GM19324 (cell line): ENCODE results near the gene BARHL1.

ENCODE experiments used
- ATAC-seq: cut with Tn5 transposase; IDR thresholded peaks from one replicate; pipeline ENCODE4 v1.9.1; 2021; ENCODE audit warnings: mild to moderate bottlenecking, moderate library complexity; ENCODE audit not compliant: unreplicated experiment, low FRiP score

BARHL1 gene

DNA sequence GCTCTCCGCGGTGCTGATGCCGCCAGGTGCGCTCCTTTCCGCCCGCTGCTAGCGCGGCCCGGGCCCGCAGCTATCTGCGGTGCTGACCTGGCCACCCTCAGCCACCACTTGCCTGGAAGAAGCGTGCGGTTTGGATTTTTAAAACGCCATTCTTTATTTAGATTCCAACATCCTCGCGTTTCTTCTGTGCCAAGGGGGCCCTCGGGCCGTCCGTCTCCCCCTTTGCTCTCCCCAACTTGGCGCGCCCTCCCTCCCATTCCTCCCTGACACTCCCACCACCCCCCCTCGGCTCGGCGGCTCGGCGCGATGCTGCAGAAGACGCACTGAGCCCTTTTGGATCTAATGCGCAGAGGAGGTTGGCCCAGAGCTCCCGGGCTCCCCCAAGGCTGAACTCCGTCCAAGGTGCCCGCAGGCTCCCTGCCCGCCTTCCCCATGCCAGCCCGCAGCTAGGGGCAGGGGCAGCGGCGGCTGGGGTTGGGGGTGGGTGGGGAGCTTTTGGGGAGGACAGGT is at the start of gene BARHL1:
Gene BARHL1 (plus strand): TSS at position 331 of the 510 bp plus-strand sequence. CDS start 192 bp downstream, outside the sequence.
- ATAC-seq, result no peak

DNA sequence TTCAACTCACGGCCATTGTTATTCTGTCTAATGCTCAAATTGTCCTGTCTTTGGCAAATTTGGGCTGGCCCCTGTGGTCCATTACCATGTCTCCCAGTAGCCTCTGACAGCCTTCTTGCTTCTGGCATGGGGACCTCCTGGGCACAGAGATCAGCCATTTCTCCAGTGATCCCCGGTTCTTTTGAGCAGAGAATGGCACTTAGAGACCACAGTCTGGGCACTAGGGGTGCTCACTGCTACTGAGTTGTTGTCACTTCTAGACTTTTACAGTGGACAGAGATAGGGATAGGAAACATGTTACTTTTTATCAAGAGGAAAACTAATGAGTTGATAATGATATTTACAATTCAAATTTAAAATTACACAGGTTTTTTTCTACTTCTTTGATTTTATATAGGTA is 47.6 kb upstream of the BARHL1 start:
- no peak for ATAC-seq

DNA sequence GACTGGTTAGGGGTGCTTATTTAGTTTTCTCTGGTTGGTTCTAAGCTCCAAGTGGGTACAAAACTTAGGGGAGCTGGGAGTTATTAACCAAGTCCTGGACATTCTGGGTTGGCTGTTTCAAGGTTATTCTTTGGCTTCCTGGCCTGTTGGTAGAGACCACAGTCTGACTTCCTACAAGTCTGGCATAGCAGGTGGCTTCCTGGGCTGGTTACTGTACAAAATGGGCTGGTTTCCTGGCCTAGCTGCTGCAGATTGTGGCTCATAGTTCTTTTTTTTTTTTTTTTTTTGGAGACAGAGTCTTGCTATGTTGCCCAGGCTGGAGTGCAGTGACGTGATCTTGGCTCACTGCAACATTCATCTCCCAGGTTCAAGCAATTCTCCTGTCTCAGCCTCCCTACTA is 46.3 kb upstream of the BARHL1 start:
- no peak for ATAC-seq

DNA sequence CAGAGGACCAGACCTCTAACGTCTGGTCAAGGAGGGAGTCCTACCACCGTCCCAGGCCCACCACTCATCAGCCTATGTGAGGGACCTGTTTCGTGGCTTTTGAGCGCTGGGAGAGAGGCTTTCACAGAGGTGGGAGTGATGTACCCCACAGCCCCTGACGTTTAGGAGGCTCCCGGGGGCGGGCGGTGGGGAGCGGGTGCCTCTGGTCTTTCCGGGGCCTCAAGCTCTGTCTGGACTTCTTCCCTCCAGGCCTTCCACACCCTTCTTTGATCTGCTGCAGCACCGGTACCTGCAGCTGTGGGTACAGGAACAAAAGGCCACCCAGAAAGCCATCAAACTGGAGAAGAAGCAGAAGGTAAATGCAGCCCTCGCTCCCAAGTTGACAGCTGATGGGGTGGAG is 45.1 kb upstream of the BARHL1 start:
- no peak for ATAC-seq

DNA sequence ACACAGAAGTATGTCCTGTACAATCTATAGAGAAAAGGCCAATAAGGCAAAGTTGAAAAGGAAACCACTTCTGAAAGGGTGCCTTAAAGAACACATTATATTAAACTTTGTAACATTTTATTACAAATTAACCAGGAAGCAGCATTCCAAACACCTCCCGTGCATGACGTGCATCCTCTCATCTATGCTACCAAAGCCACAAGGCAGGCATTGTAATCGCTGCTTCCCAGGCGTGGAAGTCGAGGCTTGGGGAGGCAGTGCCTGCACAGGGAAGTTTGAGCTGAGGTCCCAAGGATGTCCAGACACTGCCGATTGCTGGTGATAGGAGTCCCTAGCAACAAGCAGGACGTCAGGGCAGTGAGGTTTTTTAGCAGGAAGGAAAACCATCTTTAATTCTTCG is 44.3 kb upstream of the BARHL1 start:
- no peak for ATAC-seq

DNA sequence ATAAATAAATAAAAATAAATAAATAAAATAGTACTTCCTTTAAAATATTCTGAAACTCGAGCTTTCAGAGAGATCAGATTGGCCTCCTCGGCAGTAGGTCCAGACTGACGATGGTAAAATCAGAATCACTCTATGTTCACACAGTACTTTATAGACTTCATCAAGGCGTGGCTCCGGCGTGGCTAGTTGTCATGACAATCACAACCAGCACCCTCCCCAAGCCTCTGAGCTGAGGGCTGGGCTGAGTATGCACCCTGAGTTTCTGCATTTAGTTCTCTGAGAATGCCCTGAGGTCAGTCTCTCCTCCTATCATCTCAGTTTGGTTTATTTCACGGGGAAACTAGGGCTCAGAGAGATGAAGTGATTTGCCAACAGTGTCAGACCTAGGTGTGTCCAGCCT is 43.3 kb upstream of the BARHL1 start:
- no peak for ATAC-seq

DNA sequence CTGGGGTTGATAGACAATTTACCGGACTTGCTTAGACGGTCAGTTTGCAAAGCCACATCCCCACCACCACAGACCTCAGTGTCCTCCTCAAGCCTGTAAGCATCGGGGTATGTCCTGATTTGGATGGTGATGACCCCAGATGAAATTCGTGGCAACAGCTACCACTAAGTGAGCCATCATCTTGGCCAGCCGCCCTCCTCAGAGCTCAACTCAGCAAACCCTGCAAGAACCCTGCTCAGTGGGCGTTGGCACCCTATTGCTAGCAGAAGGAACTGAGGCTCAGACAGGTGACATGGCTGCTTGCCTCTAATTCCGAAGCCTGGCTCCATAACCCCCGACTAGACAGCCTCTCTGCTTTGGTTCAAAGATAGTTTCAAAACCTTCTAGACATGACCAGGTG is 41.4 kb upstream of the BARHL1 start:
- no peak for ATAC-seq

DNA sequence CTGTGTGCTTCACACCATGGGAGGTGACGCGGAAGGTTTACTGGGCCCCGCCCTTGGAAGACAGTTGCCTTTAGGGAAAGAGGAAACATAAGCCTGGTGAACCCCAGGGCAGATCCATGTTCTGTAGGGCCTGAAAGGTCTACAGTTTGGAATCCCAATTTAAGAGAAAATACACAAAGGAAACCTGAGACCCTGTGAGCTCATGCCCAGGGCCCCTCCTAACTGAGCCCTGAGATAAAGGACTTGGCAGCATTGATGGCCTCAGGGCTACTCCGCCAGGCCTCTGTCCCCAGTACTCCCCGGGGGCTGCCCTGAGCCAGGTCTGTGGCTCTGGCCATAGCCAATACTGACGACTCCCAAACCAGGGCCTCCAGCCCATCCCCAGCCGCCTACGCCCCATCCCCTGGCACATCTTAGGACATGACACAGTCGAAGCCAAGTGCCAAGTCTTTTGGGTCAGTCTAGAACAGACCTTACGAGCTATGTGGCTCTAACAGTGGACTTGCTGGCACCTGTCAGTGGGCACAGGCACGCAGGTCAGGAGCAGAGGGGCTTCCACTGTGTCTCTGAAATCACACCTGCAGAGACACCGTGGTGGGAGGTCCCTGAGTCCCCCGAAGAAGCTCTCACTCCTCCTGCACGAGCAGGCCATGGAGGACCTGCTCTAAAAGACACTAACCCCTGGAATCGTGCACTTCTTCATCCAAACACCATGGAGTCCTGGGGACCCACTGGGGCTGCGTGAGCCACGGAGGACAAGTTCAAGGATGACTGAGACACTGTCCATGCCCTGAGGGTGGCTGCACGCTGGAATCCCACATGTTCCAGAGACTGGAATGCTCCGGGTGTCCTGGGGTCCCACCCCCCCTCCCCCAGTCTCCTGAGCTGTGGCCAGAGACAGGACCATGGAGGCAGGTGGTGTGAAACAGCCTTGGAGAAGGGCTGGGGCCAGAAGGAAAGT is 40.3 kb upstream of the BARHL1 start:
- ATAC-seq, result no peak

DNA sequence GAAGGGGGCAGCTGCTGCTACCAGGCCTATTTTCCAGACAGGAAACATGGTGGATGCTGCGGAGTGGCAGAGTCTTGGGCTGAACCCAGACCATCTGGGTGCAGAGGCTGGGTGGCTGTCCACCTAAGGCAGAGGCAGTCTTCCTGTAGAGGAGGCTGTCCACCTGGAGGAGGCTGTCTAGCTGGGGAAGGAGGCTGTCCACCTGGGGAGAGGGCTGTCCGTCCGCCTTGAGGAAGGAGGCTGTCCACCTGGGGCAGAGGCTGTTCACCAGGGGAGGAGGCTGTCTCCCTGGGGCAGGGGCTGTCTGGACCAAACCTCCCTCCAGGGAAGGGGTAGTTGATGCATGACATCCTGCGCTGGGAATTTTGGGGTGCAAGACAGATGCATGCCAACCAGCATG is 39.2 kb upstream of the BARHL1 start:
- ATAC-seq, result no peak

DNA sequence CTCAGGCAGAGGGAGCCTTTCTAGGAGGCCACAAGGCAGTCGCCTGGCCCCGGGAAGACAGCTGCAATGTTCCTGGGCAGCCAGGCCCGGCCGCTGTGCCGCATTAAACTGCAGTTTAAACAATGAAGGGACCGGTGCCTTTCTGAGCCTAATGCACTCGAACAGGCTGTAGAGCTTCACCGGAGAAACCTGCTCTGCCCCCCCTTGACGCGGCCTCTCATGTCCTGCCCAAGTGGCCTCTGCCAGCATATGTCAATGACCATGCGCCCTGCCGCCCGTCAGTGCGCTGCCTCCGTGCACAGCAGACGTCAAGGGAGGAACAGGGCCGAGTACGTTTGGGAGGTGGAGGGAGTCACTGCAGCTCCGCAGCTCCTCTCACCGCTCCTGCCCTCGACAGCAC is 38.4 kb upstream of the BARHL1 start:
- no peak for ATAC-seq

DNA sequence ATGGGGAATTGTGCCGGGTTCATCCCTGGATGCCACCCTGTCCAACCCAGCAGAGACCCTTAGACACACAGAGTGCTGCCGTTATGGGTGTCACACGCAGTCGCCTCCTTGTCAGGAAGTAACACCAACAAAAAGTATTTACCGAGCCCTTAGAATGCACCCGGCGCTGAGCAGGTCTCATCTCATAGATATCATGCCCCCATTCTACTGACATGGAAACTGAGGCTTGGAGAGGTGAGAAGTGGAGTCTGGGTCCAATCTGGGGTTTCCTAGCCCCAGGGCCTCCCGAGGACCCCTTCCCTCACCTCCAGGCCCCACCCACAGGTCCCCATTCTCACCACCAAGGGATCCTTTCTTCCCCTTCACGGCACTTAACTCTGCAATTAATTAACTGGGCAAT is 36.8 kb upstream of the BARHL1 start:
- no peak for ATAC-seq

DNA sequence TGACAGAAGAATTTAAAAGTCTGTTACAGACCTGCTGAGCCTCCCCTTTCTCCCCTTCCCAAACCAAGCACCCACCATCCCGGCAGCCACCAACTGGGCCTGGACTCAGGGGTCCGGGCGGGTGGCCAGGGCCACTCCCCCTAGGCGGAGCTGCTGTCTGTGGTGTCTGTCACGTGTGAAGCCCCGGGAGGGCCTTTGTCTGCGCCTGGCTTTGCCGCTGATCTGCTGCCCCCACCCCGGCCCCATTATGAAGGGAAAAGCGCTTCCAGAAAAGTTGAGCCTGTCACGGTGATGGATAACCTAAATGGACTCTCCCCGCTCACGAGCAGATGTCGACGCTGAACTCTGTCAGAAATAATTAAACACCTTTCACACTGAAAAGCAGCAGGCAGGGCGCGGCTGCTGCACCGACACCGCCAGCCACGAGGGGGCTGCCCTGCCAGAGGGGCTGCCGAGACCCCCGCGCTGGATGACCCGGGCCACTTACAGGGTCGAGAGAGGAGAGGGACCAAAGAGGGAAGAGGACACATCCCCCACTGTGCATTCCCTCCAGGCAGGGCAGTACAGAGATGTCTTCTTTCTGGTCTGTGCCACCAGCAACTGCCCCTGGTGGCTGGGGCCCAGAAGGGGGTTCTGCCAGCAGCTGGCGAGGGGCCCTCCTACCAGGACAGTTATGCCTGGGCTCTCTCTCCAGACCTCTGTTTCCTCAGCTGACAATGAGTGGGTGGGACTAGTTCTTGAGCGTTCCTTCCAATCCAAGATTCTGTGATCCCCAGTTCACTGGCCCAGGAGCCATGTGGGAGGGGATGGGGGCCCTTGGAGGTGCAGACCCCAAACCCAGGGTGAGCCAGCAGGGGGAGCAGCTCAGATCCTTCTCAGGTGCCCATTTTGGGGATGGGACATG is 36.0 kb upstream of the BARHL1 start:
- no peak for ATAC-seq

DNA sequence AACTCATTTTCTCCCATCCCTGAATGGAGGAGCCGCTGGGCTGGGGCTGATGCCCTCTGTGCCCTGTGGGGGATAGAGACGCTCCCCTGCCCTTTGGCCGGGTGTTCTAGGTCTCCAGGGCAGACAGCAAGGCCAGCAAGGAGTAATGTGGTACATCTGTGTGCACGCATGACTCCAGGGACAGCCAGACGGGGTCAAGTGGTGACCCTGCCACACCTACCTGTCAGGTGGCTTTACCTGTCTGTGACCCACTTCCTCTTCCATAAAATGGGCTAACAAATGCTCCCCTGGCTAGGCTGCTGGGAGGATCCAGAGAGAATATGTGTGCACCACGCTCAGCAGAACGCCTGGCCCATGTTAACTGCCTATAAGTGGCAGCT is 35.4 kb upstream of the BARHL1 start:
- ATAC-seq, result no peak

DNA sequence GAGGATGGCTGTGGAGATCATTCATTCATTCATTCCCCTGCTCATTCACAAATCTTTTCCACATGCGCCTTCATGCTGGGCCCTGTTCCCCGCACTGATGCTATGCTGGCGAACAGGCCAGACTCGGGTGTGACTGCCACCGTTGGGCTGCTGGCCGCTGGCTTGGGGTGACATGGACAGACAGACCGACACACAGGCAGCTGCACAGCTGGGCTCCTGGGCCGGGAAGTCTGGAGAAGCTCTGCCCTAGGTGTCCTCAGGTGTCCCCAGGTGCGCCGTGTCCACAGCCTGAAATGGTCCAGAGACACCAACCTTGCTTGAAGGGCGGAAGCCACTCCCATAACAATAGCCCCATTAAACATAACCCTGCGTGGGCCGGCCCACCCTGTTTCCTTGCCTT is 35.0 kb upstream of the BARHL1 start:
- ATAC-seq, result no peak

DNA sequence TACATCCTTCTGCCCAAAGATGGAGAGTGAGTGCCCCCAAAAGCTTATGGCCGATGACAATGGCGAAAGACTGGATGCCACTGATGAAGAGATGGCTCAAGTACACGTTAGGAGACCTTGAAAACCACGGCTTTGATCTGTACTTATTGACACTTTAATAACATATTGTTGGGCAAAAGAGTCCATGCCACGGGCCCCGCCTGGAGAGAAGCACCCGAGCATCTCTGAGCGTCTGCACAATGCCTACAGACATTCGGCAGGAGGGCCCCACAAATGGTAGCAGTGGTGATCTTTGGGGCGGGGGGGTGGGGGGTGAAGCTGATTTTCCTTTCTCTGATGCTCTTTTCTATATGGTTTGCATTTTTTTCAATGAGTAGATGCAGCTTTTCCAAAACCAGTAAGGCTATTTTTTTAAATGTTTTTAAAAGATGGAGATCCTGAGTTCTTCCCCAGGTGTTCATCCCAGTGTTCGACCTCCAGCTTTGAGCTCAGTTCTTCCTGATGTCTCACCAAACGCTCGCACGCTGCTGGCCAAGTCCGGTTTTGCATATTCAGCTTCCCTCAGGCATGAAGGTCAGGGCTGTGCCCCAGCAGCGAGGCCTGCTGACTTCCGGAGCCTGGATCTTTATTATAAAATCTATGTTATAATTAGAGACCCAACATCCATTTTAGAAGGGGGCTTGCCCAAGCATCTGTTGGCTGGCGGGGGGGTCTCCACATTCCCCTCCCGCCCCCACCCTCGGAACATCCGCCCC is 34.3 kb upstream of the BARHL1 start:
- ATAC-seq, result no peak

DNA sequence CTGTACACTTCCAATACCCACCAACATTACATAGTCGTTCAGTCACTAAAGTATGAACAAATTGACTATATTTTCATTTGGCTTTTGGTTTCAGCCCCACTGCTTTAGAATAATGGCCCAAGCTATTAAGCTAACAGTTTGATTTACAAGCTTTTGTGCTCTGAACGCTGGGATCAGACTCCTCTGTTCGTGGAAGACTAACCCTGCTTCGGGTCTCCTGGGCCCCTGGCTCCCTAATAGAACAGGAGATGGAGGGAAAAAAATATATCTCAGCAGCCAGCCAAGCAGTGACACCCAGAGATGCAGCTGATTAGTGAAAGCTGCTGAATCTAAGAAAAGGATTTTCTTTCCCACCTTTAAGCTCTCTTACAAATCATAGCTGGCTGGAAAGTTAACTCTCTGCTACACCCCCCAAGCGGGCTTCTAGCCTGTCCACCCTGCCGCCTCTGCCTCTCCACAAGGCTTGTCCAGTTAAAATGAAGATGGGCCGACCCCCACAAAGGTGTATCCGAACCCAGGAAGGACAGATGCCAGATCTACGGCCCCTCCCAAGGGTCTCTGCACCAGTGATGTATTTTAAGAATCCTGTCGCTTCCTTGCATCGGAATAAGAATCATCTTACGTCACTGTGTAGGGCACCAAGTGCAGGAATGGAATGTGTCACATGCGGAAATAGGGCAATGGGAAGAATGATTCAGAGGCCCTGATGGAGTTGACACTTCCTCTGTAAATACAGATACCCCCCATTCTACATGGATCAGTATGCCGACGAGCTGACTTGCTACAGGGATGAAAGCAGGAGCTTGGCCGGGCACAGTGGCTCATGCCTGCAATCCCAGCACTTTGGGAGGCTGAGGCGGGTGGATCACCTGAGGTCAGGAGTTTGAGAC is 33.4 kb upstream of the BARHL1 start:
- ATAC-seq, result no peak

DNA sequence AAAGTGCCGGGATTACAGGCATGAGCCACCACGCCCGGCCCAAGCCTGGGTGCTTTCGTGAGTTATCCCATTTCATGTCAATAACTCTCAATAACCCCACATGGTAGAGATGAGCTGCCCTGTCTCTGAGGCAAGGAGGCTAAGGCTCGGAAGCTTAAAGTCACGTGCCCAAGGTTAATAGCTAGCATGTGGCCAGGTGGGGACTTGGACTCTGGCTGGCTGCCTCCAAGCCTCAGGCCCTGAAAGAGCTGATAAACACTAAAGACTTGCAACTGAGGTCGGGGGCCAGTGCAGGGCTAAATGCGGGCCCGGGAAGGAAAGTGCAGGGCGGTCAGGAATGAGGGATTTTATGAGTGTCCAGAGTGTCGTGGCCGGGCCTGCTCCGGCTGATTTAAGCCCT is 30.9 kb upstream of the BARHL1 start:
- ATAC-seq, result no peak

DNA sequence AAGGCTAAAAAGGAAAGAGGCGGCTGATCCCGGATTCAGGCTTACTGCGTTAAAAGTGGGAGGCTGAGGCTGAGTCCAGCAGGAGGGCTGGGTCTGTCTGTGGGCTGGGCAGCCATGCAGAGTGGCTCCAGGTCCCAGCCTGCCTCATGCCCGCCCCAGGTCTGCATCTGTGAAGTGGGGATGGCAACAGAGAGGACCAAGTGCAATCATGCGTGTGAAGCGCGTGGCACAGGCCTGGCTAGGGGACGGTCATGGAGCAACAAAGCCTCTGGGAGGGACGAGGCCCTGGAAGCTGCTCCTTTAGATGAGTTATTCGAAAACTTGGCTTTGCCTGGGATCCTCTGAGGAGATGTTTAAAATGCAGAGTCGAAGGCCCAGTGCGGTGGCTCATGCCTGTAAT is 30.4 kb upstream of the BARHL1 start:
- ATAC-seq, result no peak

DNA sequence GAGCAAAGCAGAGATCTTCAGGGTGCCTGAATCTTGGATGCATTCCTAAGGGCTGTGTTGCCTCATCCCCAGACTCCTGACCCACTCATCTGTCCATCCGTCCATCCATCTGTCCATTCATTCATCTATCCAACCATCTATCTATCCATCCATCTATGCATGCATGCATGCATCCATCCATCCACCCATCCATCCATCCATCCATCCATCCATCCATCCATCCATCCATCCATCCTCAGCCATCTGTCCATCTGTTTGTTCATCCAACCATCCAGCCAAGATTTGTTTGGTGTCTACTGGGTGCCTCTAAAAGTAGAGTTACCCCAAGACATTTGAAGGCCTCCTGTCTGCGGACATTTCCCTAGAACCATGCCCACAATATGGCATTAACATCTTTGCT is 27.7 kb upstream of the BARHL1 start:
- no peak for ATAC-seq

DNA sequence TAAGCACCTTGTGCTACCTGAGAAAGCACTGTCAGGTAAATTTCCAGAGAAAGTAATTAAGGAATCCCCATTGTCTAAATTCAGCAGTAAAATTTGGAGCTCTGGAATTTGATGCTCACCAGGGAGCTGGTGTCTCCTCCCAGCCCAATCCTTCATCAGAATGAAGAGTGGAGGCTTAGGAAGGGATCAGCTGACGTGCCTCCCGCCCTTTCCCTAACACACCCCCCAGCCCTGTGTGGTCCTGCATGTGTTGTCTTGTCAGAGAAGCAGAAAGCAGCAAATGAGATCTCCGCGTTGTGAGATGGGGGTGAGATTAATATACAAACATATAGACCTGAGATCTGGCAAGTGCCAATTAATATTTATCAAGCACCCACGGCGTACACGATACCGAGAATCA is 26.9 kb upstream of the BARHL1 start:
- ATAC-seq, result no peak
